HEK293 (cell line): ENCODE data around the gene PROSER2.

ENCODE experiments used
- CTCF ChIA-PET: fragments of 350-600 bp; formaldehyde crosslinking; extraction: SDS; loops from one replicate; lab custom pipeline; 2021; ENCODE audit warnings: antibody characterized with exemption; lab: Yijun Ruan, JAX
- POLR2A ChIA-PET: fragments of 300-600 bp; formaldehyde crosslinking; extraction: SDS; loops from one replicate; lab custom pipeline; 2020; ENCODE audit warnings: antibody characterized with exemption, inconsistent platforms; lab: Yijun Ruan, JAX
- H3K27ac ChIP-seq: fragments of 200-500 bp; sonication (Bioruptor generic); 2 replicates; pipeline ENCODE4 v1.5.1; 2014; ENCODE audit warnings: low read depth, low read length, control low read depth, inconsistent platforms; ENCODE audit errors: extremely low read depth
- H3K36me3 ChIP-seq, 2 experiments: fragments of 200-500 bp in 1 of 2; sonication (Bioruptor generic) in 1 of 2; 1 replicate in 1 of 2; 2 replicates in 1 of 2; pipeline ENCODE4 v1.5.1; 2014 to 2017; ENCODE audit warnings: inconsistent platforms in 2 of 2, low read length in 2 of 2; ENCODE audit not compliant: control insufficient read depth in 2 of 2, insufficient read depth in 1 of 2
- H3K4me1 ChIP-seq: fragments of 200-500 bp; sonication (Bioruptor generic); 2 replicates; pipeline ENCODE4 v1.5.1; 2014; ENCODE audit warnings: mild to moderate bottlenecking, low read length, inconsistent platforms; ENCODE audit not compliant: control insufficient read depth, insufficient read depth
- H3K4me3 ChIP-seq: 2 replicates; pipeline ENCODE4 v1.5.1; 2011; ENCODE audit warnings: low read depth, mild to moderate bottlenecking, control low read depth, low read length, moderate library complexity
- H3K9me3 ChIP-seq: fragments of 200-500 bp; sonication (Bioruptor generic); 2 replicates; pipeline ENCODE4 v1.5.1; 2014; ENCODE audit warnings: low read depth, low read length, inconsistent platforms; ENCODE audit not compliant: control insufficient read depth, insufficient read depth
- MEIS1 ChIP-seq: sonication (generic); formaldehyde crosslinking; IDR thresholded peaks from 2 replicates; pipeline ENCODE4 v1.8.1; 2022; ENCODE audit warnings: missing genetic modification reagents, mild to moderate bottlenecking, borderline replicate concordance
- PRDM1 ChIP-seq: fragments of 450-650 bp; formaldehyde crosslinking; IDR thresholded peaks from 2 replicates; pipeline ENCODE4; 2016; ENCODE audit warnings: missing biosample characterization, missing genetic modification characterization
- SCRT2 ChIP-seq: fragments of 450-650 bp; formaldehyde crosslinking; IDR thresholded peaks from 2 replicates; pipeline ENCODE4 v1.5.1; 2016; ENCODE audit warnings: missing biosample characterization, missing genetic modification characterization
- ZBTB21 ChIP-seq: fragments of 450-650 bp; formaldehyde crosslinking; IDR thresholded peaks from 2 replicates; pipeline ENCODE4 v1.5.1; 2017; ENCODE audit warnings: missing biosample characterization, missing genetic modification characterization
- ZNF140 ChIP-seq: fragments of 450-650 bp; formaldehyde crosslinking; IDR thresholded peaks from 2 replicates; pipeline ENCODE4 v1.5.1; 2016; ENCODE audit warnings: missing biosample characterization, missing genetic modification characterization
- ZNF146 ChIP-seq: fragments of 450-650 bp; formaldehyde crosslinking; IDR thresholded peaks from 2 replicates; pipeline ENCODE4 v1.5.1; 2016; ENCODE audit warnings: missing biosample characterization, missing genetic modification characterization
- ZNF24 ChIP-seq: fragments of 450-650 bp; formaldehyde crosslinking; IDR thresholded peaks from 2 replicates; pipeline ENCODE4 v1.5.1; 2016; ENCODE audit warnings: missing biosample characterization, missing genetic modification characterization
- ZNF311 ChIP-seq: fragments of 450-650 bp; formaldehyde crosslinking; IDR thresholded peaks from 2 replicates; pipeline ENCODE4 v1.5.1; 2017; ENCODE audit warnings: missing biosample characterization, missing genetic modification characterization, borderline replicate concordance
- ZNF335 ChIP-seq: fragments of 450-650 bp; formaldehyde crosslinking; conservative IDR thresholded peaks from 2 replicates; pipeline ENCODE4 v1.5.1; 2016; ENCODE audit warnings: missing biosample characterization, missing genetic modification characterization
- ZNF404 ChIP-seq: fragments of 450-650 bp; formaldehyde crosslinking; IDR thresholded peaks from 2 replicates; pipeline ENCODE4 v1.5.1; 2017; ENCODE audit warnings: missing biosample characterization, missing genetic modification characterization
- ZNF433 ChIP-seq: fragments of 450-650 bp; formaldehyde crosslinking; IDR thresholded peaks from 2 replicates; pipeline ENCODE4 v1.5.1; 2016; ENCODE audit warnings: missing biosample characterization, missing genetic modification characterization, low read depth
- ZNF521 ChIP-seq: fragments of 450-650 bp; formaldehyde crosslinking; IDR thresholded peaks from 2 replicates; pipeline ENCODE4 v1.5.1; 2017; ENCODE audit warnings: missing biosample characterization, mild to moderate bottlenecking, missing genetic modification characterization
- ZNF571 ChIP-seq: fragments of 450-650 bp; formaldehyde crosslinking; IDR thresholded peaks from 2 replicates; pipeline ENCODE4 v1.5.0; 2017; ENCODE audit warnings: missing biosample characterization, missing genetic modification characterization
- ZNF747 ChIP-seq: fragments of 450-650 bp; formaldehyde crosslinking; IDR thresholded peaks from 2 replicates; pipeline ENCODE4 v1.5.1; 2016; ENCODE audit warnings: missing biosample characterization, missing genetic modification characterization
- ZXDB ChIP-seq: fragments of 450-650 bp; formaldehyde crosslinking; IDR thresholded peaks from 2 replicates; pipeline ENCODE4 v1.5.1; 2016; ENCODE audit warnings: missing biosample characterization, missing genetic modification characterization
- TF ChIP-seq, protein P1 (sequence below): fragments of 450-650 bp; IDR thresholded peaks from 2 replicates; pipeline ENCODE4 v1.5.1; 2018; ENCODE audit warnings: missing biosample characterization, mild to moderate bottlenecking, missing genetic modification characterization
- TF ChIP-seq, protein P2 (sequence below): fragments of 450-650 bp; formaldehyde crosslinking; IDR thresholded peaks from 2 replicates; pipeline ENCODE4 v1.5.1; 2016; ENCODE audit warnings: missing biosample characterization, missing genetic modification characterization
- TF ChIP-seq, protein P3 (sequence below): fragments of 450-650 bp; formaldehyde crosslinking; IDR thresholded peaks from 2 replicates; pipeline ENCODE4 v1.5.1; 2016; ENCODE audit warnings: missing biosample characterization, missing genetic modification characterization
- TF ChIP-seq, protein P4 (sequence below): fragments of 450-650 bp; formaldehyde crosslinking; IDR thresholded peaks from 2 replicates; pipeline ENCODE4 v1.5.1; 2017; ENCODE audit warnings: missing biosample characterization, missing genetic modification characterization

Gene PROSER2

DNA sequence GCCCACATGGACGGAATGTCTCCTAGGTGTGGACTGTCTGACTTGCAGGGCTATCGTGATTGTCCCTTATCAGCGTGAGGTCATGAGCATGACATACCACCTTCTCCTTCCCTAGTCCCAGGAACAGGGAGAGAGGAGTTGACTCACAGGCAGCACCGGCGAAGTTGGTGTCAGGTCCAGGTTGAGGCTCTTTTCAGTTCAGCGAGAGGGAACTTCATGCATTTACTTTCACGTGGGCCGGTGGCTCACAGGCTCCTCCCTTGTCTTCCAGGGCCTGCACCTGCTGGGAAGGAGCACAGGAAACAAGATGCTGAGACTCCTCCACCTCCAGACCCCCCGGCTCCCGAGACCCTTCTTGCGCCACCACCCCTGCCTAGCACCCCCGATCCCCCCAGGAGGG lies 46.1 kb downstream of the PROSER2 start:
- peaks cover 3 to 17% of the 10 kb centered on the region in 2 experiments for H3K36me3 ChIP-seq
- H3K27ac ChIP-seq: no peak overlapping the region
- H3K9me3 ChIP-seq: no peaks in the 10 kb centered on the region
- POLR2A ChIA-PET: no interaction called here
- H3K4me3 ChIP-seq: no peak overlapping the region
- CTCF ChIA-PET: no interaction called here
- no peaks in the 10 kb centered on the region for H3K4me1 ChIP-seq
- TF ChIP-seq PRDM1 (tag by site-specific recombination): peak; percentile 21; the same call in 1 of the 2 replicates
- TF ChIP-seq ZNF571 (tag by site-specific recombination): no peak

DNA sequence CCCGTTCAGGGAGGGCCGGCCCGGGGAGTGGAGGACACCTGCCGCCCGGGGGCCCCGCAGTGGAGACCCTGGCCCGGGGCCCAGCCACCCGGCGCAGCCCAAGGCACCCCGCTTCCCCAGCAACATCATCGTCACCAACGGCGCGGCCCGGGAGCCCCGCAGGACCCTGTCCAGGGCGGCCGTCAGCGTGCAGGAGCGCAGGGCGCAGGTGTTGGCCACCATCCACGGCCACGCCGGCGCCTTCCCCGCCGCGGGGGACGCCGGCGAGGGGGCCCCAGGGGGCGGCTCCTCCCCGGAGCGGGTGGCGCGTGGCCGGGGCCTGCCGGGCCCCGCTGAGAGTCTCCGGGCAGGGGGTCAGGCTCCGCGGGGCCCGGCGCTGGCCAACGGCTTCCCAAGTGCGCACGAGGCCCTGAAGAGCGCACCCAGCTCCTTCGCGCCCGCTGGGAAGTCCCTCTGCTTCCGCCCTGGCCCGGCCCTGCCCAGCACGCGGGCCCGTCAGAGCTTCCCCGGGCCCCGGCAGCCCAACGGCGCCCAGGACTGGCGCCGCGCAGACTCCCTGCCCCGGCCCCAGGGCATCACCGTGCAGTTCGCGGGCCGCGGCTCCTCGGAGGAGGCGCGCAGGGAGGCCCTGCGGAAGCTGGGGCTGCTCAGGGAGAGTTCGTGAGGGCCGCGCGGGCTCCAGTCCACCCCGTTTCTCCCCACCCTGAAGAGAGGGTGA lies 46.7 kb downstream of the PROSER2 start:
- TF ChIP-seq ZNF433 (tag by site-specific recombination) (no peak), ZXDB (tag by site-specific recombination) (no peak), MEIS1 (no peak), ZNF404 (no peak), SCRT2 (no peak), ZNF24 (no peak), ZBTB21 (tag by site-specific recombination) (no peak), ZNF146 (tag by site-specific recombination) (no peak), ZNF521 (no peak), ZNF311 (tag by site-specific recombination) (no peak), ZNF335 (tag by site-specific recombination) (no peak), ZNF140 (no peak), ZNF747 (tag by site-specific recombination) (no peak)
- TF ChIP-seq, protein P1, sequence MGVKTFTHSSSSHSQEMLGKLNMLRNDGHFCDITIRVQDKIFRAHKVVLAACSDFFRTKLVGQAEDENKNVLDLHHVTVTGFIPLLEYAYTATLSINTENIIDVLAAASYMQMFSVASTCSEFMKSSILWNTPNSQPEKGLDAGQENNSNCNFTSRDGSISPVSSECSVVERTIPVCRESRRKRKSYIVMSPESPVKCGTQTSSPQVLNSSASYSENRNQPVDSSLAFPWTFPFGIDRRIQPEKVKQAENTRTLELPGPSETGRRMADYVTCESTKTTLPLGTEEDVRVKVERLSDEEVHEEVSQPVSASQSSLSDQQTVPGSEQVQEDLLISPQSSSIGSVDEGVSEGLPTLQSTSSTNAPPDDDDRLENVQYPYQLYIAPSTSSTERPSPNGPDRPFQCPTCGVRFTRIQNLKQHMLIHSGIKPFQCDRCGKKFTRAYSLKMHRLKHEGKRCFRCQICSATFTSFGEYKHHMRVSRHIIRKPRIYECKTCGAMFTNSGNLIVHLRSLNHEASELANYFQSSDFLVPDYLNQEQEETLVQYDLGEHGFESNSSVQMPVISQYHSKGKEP (tag by site-specific recombination): no peak
- TF ChIP-seq, protein P2, sequence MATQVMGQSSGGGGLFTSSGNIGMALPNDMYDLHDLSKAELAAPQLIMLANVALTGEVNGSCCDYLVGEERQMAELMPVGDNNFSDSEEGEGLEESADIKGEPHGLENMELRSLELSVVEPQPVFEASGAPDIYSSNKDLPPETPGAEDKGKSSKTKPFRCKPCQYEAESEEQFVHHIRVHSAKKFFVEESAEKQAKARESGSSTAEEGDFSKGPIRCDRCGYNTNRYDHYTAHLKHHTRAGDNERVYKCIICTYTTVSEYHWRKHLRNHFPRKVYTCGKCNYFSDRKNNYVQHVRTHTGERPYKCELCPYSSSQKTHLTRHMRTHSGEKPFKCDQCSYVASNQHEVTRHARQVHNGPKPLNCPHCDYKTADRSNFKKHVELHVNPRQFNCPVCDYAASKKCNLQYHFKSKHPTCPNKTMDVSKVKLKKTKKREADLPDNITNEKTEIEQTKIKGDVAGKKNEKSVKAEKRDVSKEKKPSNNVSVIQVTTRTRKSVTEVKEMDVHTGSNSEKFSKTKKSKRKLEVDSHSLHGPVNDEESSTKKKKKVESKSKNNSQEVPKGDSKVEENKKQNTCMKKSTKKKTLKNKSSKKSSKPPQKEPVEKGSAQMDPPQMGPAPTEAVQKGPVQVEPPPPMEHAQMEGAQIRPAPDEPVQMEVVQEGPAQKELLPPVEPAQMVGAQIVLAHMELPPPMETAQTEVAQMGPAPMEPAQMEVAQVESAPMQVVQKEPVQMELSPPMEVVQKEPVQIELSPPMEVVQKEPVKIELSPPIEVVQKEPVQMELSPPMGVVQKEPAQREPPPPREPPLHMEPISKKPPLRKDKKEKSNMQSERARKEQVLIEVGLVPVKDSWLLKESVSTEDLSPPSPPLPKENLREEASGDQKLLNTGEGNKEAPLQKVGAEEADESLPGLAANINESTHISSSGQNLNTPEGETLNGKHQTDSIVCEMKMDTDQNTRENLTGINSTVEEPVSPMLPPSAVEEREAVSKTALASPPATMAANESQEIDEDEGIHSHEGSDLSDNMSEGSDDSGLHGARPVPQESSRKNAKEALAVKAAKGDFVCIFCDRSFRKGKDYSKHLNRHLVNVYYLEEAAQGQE (tag by site-specific recombination): no peak
- TF ChIP-seq, protein P3, sequence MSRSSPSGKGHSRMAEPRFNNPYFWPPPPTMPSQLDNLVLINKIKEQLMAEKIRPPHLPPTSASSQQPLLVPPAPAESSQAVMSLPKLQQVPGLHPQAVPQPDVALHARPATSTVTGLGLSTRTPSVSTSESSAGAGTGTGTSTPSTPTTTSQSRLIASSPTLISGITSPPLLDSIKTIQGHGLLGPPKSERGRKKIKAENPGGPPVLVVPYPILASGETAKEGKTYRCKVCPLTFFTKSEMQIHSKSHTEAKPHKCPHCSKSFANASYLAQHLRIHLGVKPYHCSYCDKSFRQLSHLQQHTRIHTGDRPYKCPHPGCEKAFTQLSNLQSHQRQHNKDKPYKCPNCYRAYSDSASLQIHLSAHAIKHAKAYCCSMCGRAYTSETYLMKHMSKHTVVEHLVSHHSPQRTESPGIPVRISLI (tag by site-specific recombination): no peak
- TF ChIP-seq, protein P4, sequence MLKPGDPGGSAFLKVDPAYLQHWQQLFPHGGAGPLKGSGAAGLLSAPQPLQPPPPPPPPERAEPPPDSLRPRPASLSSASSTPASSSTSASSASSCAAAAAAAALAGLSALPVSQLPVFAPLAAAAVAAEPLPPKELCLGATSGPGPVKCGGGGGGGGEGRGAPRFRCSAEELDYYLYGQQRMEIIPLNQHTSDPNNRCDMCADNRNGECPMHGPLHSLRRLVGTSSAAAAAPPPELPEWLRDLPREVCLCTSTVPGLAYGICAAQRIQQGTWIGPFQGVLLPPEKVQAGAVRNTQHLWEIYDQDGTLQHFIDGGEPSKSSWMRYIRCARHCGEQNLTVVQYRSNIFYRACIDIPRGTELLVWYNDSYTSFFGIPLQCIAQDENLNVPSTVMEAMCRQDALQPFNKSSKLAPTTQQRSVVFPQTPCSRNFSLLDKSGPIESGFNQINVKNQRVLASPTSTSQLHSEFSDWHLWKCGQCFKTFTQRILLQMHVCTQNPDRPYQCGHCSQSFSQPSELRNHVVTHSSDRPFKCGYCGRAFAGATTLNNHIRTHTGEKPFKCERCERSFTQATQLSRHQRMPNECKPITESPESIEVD (tag by site-specific recombination): no peak
- TF ChIP-seq, all 188 proteins: peak for 0
- no peak overlapping the region for H3K4me3 ChIP-seq
- POLR2A ChIA-PET: no interaction called here
- no peak overlapping the region for H3K27ac ChIP-seq
- H3K36me3 ChIP-seq: peaks cover 3 to 17% of the 10 kb centered on the region in 2 experiments
- H3K4me1 ChIP-seq: no peaks in the 10 kb centered on the region; the same call in 1 of the 2 replicates
- H3K9me3 ChIP-seq: no peaks in the 10 kb centered on the region
- CTCF ChIA-PET: no interaction called here
